Transverse colon (tissue), 4 donors: ENCODE measurements around the gene CDC42BPB. TPM values are rescaled to one million over a fixed set of nuclear protein-coding genes. Genes with fewer than 3 reads are reported as not detected.
A peak's percentile ranks its signal among the peaks of the same experiment; 100 is the strongest.
"Not testable (repeated sequence)": the region's sequence is repeated elsewhere in the genome, so short reads cannot be mapped to it uniquely, and the experiment has no call there.

ENCODE experiments used
- DNase-seq: peaks from one replicate; pipeline ENCODE4 v3.0.0-alpha.2; 2019
- H3K27ac ChIP-seq, 4 donors: fragments of 200-600 bp; sonication (generic); 2 replicates each; pipeline ENCODE4 v1.5.1; 2016 to 2018; ENCODE audit warnings: inconsistent platforms in 4 of 4
- H3K27me3 ChIP-seq: fragments of 200-600 bp; sonication (generic); 2 replicates; pipeline ENCODE4 v1.5.1; 2017; ENCODE audit warnings: inconsistent platforms
- H3K36me3 ChIP-seq, 4 donors: fragments of 200-600 bp; sonication (generic); 2 replicates each; pipeline ENCODE4 v1.5.1; 2017 to 2019; ENCODE audit warnings: inconsistent platforms in 4 of 4
- H3K4me1 ChIP-seq, 4 donors: fragments of 200-600 bp; sonication (generic); 2 replicates each; pipeline ENCODE4 v1.5.1; 2017 to 2020; ENCODE audit warnings: inconsistent platforms in 4 of 4
- H3K4me3 ChIP-seq, 4 donors: fragments of 200-600 bp; sonication (generic); 1 replicate in 1 of 4; 2 replicates in 3 of 4; pipeline versions ENCODE4 v1.5.1 to v1.6.1; 2017 to 2019; ENCODE audit warnings: inconsistent platforms in 4 of 4
- H3K9me3 ChIP-seq, 2 donors: fragments of 200-600 bp; sonication (generic); 2 replicates each; pipeline ENCODE4 v1.5.1; 2017 to 2019; ENCODE audit warnings: inconsistent platforms in 2 of 2
- CTCF ChIP-seq, 5 experiments: fragments of 200-600 bp in 3 of 5; fragments of 450-650 bp in 2 of 5; sonication (generic) in 3 of 5; IDR thresholded peaks; 1 replicate in 2 of 5; 2 replicates in 3 of 5; pipeline ENCODE4 v1.5.1; 2016 to 2017; ENCODE audit warnings: antibody characterized with exemption in 5 of 5, inconsistent platforms in 3 of 5, mild to moderate bottlenecking in 2 of 5, moderate library complexity in 1 of 5
- EP300 ChIP-seq: sonication (generic); formaldehyde crosslinking; IDR thresholded peaks from one replicate; pipeline ENCODE4 v1.6.1; 2017; ENCODE audit warnings: antibody characterized with exemption, low read depth
- POLR2A ChIP-seq: fragments of 450-650 bp; IDR thresholded peaks from one replicate; pipeline ENCODE4 v1.6.1; 2016; ENCODE audit warnings: antibody characterized with exemption, mild to moderate bottlenecking, moderate library complexity
- POLR2AphosphoS5 ChIP-seq, 3 donors: sonication (generic); formaldehyde crosslinking; IDR thresholded peaks; one replicate each; pipeline ENCODE4 v1.6.1; 2016; ENCODE audit warnings: antibody characterized with exemption in 3 of 3
- WGBS, 2 donors: methylation state at CpG; one replicate each; pipeline ENCODE4 v1.1.5; 2018; ENCODE audit warnings: low coverage in 1 of 2; 5-methylcytosine and 5-hydroxymethylcytosine counted together
- in situ Hi-C, 4 donors: fragments of 200-750 bp; cut with MboI; loops; one replicate each; pipeline versions ENCODE4 v1.15.0 to v1.15.1; 2017; ENCODE audit warnings: low sequenced_read_pairs in 3 of 4, low pct_ligation_motif_present in 1 of 4, low pct_unique_long_range_greater_than_20kb in 1 of 4
- intact Hi-C: fragments of 100-400 bp; cut with DNase I; formaldehyde crosslinking; loops from one replicate; pipeline ENCODE4 v1.15.1; 2023; ENCODE audit warnings: low total_unique reads
- total RNA-seq, 4 donors: library from RNA; depleted of rRNA; stranded (reverse); fragments of >200 nt; gene quantifications; one replicate each; pipeline ENCODE4 v1.1.0, GENCODE V29; 2016

The CDC42BPB gene
- total RNA-seq, 4 donors from 2014 or later = 109 to 160 (median 123) TPM

- intact Hi-C loops = no loop called here
These were observed 157.8 kb downstream of the CDC42BPB start for GRCh38 chr14:102899516-102899900.

GRCh38 chr14:102898776-102899515 is 158.4 kb downstream of the CDC42BPB start:
- Histone ChIP-seq H3K36me3 (no peaks in the 10 kb centered on the region), H3K4me3 (no peak overlapping the region), H3K27ac (no peak overlapping the region), H3K9me3 (no peaks in the 10 kb centered on the region), H3K27me3 (no peaks in the 10 kb centered on the region), H3K4me1 (peaks cover 0 to under 1% (median 0%) of the 10 kb centered on the region in 4 donors)
- in situ Hi-C loops = no loop called here
- peak; percentile 32 for DNase-seq
- TF ChIP-seq CTCF (IDR thresholded peaks at IDR 0.05) (no peak), EP300 (no peak), POLR2A (no peak), POLR2AphosphoS5 (IDR thresholded peaks at IDR 0.05) (no peak)
- 86% methylated on average over 4 to 18 of the region's 18 CpGs for WGBS, 2 donors
- intact Hi-C loops = no loop called here

More at GRCh38 chr14:102899516-102899900, 157.8 kb downstream of the CDC42BPB start:
- Histone ChIP-seq H3K36me3 (no peaks in the 10 kb centered on the region), H3K9me3 (no peaks in the 10 kb centered on the region), H3K27ac (no peak overlapping the region), H3K4me1 (no peaks in the 10 kb centered on the region), H3K27me3 (no peaks in the 10 kb centered on the region), H3K4me3 (no peak overlapping the region)
- in situ Hi-C loops = no loop called here
- TF ChIP-seq POLR2AphosphoS5 (IDR thresholded peaks at IDR 0.05) = no peak
- TF ChIP-seq POLR2A = no peak
- TF ChIP-seq CTCF (IDR thresholded peaks at IDR 0.05) = no peak
- no peak for TF ChIP-seq EP300
- WGBS, 2 donors = 99 to 100% methylated on average over 3 to 8 of the region's 8 CpGs
- DNase-seq = no peak

GRCh38 chr14:102898298-102898697 is 159.1 kb downstream of the CDC42BPB start:
- DNase-seq = no peak
- H3K27ac ChIP-seq = no peak overlapping the region
- in situ Hi-C loops = no loop called here
- no peaks in the 10 kb centered on the region for H3K9me3 ChIP-seq
- intact Hi-C loops = no loop called here
- TF ChIP-seq POLR2AphosphoS5 (IDR thresholded peaks at IDR 0.05) = no peak
- no peak for TF ChIP-seq CTCF (IDR thresholded peaks at IDR 0.05)
- no peak for TF ChIP-seq POLR2A
- no peak for TF ChIP-seq EP300
- WGBS, 2 donors = 75 to 100% methylated on average over 1 to 6 of the region's 6 CpGs
- peaks cover 0 to 4% (median 0%) of the 10 kb centered on the region in 4 donors for H3K4me1 ChIP-seq
- no peaks in the 10 kb centered on the region for H3K36me3 ChIP-seq
- H3K27me3 ChIP-seq = no peaks in the 10 kb centered on the region
- no peak overlapping the region for H3K4me3 ChIP-seq

- in situ Hi-C loops = no loop called here
- Histone ChIP-seq H3K4me3 (no peak overlapping the region), H3K36me3 (no peaks in the 10 kb centered on the region)
These were observed 159.9 kb downstream of the CDC42BPB start for GRCh38 chr14:102897299-102898027.

GRCh38 chr14:102896735-102897134 is 160.6 kb downstream of the CDC42BPB start:
- H3K36me3 ChIP-seq, in situ Hi-C loops: not testable (repeated sequence)

More at GRCh38 chr14:102897299-102898027, 159.9 kb downstream of the CDC42BPB start:
- TF ChIP-seq EP300 (no peak), POLR2A (no peak), CTCF (IDR thresholded peaks at IDR 0.05) (no peak), POLR2AphosphoS5 (IDR thresholded peaks at IDR 0.05) (no peak)
- no peak for DNase-seq
- 87 to 93% methylated on average over 8 to 14 of the region's 14 CpGs for WGBS, 2 donors
- peaks cover 0 to 4% (median 0%) of the 10 kb centered on the region in 4 donors for H3K4me1 ChIP-seq
- no peaks in the 10 kb centered on the region for H3K9me3 ChIP-seq
- no peaks in the 10 kb centered on the region for H3K27me3 ChIP-seq
- H3K27ac ChIP-seq = no peak overlapping the region
- intact Hi-C loops = no loop called here

More at GRCh38 chr14:102896735-102897134, 160.6 kb downstream of the CDC42BPB start:
- H3K4me1 ChIP-seq, H3K9me3 ChIP-seq, DNase-seq, H3K27me3 ChIP-seq, H3K27ac ChIP-seq, H3K4me3 ChIP-seq, intact Hi-C loops: not testable (repeated sequence)
